Osteocyte (in vitro differentiated cells): Measurements from ENCODE around the gene PTPRR. TPM values are rescaled to one million over a fixed set of nuclear protein-coding genes. Genes with fewer than 3 reads are reported as not detected.

Experiments
- DNase-seq: peaks from one replicate; pipeline ENCODE4 v3.0.0; 2021; ENCODE audit warnings: mixed read lengths; ENCODE audit not compliant: unreplicated experiment; ENCODE audit errors: extremely low spot score
- H3K27ac Mint-ChIP-seq: one replicate; pipeline ENCODE4 v1.8.0; 2021; ENCODE audit warnings: mild to moderate bottlenecking, mixed read lengths; ENCODE audit not compliant: unreplicated experiment
- H3K27me3 Mint-ChIP-seq: one replicate; pipeline ENCODE4 v1.8.0; 2021; ENCODE audit warnings: mixed read lengths; ENCODE audit not compliant: unreplicated experiment
- H3K36me3 Mint-ChIP-seq: one replicate; pipeline ENCODE4 v1.8.0; 2021; ENCODE audit warnings: mixed read lengths; ENCODE audit not compliant: unreplicated experiment
- H3K4me1 Mint-ChIP-seq: one replicate; pipeline ENCODE4 v1.8.0; 2021; ENCODE audit warnings: mixed read lengths; ENCODE audit not compliant: unreplicated experiment
- H3K4me3 Mint-ChIP-seq: one replicate; pipeline ENCODE4 v1.8.0; 2021; ENCODE audit warnings: mild to moderate bottlenecking, moderate library complexity, mixed read lengths; ENCODE audit not compliant: unreplicated experiment
- H3K9me3 Mint-ChIP-seq: one replicate; pipeline ENCODE4 v1.8.0; 2021; ENCODE audit warnings: mixed read lengths; ENCODE audit not compliant: unreplicated experiment
- total RNA-seq: library from RNA; stranded (reverse); gene quantifications from 2 replicates; pipeline ENCODE4 v1.2.1, GENCODE V29; 2021
- TF ChIP-seq, protein P1 (sequence below): fragments of 200-600 bp; sonication (generic); IDR thresholded peaks from 2 replicates; pipeline ENCODE4 v1.5.0; 2021; ENCODE audit warnings: antibody characterized with exemption, mild to moderate bottlenecking, moderate library complexity

Gene PTPRR
- total RNA-seq, 1 donor from 2014 or later, result 0.21 TPM

DNA sequence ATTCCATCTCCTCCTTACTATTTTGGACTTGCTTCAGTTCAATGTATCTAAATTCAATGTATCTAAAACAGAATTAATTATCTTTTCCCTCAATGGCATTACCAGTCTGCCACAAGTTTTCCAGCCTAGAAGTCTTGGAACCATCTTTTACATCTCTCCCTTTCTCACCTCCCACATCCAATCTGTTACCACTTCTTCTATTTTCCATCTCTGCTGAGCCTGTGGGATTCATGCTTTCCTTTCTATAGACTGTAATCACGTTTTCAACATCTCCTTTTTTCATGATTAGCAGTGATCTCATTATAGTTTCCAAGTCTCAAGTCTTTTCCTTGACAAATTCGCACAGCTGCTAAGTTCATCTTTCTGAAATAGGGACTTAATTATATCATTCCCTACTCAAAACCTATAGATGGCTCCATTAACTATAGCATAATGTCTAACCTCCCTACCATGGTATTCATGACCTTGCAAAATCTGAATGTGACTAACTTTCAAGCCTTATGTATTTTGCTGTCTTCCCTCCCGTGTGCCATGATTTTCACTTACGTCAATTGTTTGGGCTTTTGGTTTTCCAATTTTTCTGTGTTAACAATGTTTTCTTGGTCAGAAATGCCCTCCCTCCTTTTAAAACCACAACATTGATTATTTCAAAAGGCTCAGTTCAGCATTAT, 262.8 kb downstream of the PTPRR start:
- no peaks in the 10 kb centered on the region for H3K36me3 Mint-ChIP-seq
- TF ChIP-seq, protein P1, sequence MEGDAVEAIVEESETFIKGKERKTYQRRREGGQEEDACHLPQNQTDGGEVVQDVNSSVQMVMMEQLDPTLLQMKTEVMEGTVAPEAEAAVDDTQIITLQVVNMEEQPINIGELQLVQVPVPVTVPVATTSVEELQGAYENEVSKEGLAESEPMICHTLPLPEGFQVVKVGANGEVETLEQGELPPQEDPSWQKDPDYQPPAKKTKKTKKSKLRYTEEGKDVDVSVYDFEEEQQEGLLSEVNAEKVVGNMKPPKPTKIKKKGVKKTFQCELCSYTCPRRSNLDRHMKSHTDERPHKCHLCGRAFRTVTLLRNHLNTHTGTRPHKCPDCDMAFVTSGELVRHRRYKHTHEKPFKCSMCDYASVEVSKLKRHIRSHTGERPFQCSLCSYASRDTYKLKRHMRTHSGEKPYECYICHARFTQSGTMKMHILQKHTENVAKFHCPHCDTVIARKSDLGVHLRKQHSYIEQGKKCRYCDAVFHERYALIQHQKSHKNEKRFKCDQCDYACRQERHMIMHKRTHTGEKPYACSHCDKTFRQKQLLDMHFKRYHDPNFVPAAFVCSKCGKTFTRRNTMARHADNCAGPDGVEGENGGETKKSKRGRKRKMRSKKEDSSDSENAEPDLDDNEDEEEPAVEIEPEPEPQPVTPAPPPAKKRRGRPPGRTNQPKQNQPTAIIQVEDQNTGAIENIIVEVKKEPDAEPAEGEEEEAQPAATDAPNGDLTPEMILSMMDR, result no peak
- no peaks in the 10 kb centered on the region for H3K27me3 Mint-ChIP-seq
- H3K9me3 Mint-ChIP-seq, result no peaks in the 10 kb centered on the region
- H3K27ac Mint-ChIP-seq, result no peak overlapping the region
- DNase-seq, result no peak
- no peak overlapping the region for H3K4me3 Mint-ChIP-seq
- peaks cover 12% of the 10 kb centered on the region for H3K4me1 Mint-ChIP-seq

GRCh38 chr12:70652451-70652850, 268.1 kb downstream of the PTPRR start:
- no peak overlapping the region for H3K27ac Mint-ChIP-seq
- peaks cover 22% of the 10 kb centered on the region for H3K4me1 Mint-ChIP-seq
- H3K27me3 Mint-ChIP-seq, result no peaks in the 10 kb centered on the region
- no peaks in the 10 kb centered on the region for H3K9me3 Mint-ChIP-seq
- no peak for DNase-seq
- H3K36me3 Mint-ChIP-seq, result no peaks in the 10 kb centered on the region
- H3K4me3 Mint-ChIP-seq, result no peak overlapping the region
- TF ChIP-seq, protein P1, result no peak

DNA sequence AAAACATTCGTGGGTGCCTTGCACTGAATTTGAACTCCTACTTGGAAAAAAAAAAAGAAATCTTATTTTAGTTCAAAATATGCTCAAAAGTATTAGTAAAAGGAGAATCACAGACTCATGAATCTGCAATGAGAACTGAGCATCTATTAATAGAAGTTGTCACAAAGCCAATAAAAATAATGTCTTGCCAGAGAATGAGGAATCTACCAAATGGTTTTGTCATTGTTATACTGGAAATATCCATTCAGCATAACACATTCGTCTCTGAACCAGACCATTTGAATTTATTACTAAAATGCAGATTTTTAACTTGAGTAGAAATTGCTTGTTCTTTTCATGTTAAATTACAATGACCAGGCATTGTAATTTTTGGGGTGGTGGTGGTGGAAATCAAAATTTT, 271.7 kb downstream of the PTPRR start:
- no peaks in the 10 kb centered on the region for H3K9me3 Mint-ChIP-seq
- DNase-seq, result no peak
- TF ChIP-seq, protein P1, result no peak
- no peaks in the 10 kb centered on the region for H3K27me3 Mint-ChIP-seq
- peak overlapping the region; percentile 17 for H3K27ac Mint-ChIP-seq
- H3K36me3 Mint-ChIP-seq, result no peaks in the 10 kb centered on the region
- peaks cover 47% of the 10 kb centered on the region for H3K4me1 Mint-ChIP-seq
- no peak overlapping the region for H3K4me3 Mint-ChIP-seq

GRCh38 chr12:70648191-70648590, 272.3 kb downstream of the PTPRR start:
- peaks cover 47% of the 10 kb centered on the region for H3K4me1 Mint-ChIP-seq
- H3K4me3 Mint-ChIP-seq, result no peak overlapping the region
- TF ChIP-seq, protein P1, result no peak
- H3K36me3 Mint-ChIP-seq, result no peaks in the 10 kb centered on the region
- H3K9me3 Mint-ChIP-seq, result no peaks in the 10 kb centered on the region
- H3K27ac Mint-ChIP-seq, result no peak overlapping the region
- H3K27me3 Mint-ChIP-seq, result no peaks in the 10 kb centered on the region
- no peak for DNase-seq

DNA sequence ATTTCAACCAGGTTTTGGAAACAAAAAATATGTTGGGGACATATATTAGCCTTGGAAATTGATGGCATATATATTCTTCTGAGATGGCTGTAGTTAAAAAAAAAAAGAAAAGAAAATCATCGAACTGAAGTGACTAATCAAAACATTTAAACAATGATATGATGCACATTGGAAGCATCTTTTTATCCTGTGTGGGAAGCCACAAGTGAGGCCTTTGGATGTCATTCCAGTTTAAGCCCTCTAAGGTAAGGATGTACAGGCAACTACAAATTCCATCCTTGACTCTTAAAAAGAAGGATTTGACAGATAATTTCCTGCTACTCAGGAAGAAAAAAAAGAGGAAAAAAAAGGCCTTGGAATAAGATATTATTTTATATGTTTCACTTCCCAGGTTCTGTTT, 273.7 kb downstream of the PTPRR start:
- Mint-ChIP-seq H3K27ac (peak overlapping the region; percentile 58), H3K36me3 (no peaks in the 10 kb centered on the region), H3K4me3 (no peak overlapping the region), H3K4me1 (peaks cover 43% of the 10 kb centered on the region), H3K9me3 (no peaks in the 10 kb centered on the region), H3K27me3 (no peaks in the 10 kb centered on the region)
- no peak for DNase-seq
- TF ChIP-seq, protein P1, result no peak
